ENCODE results near the gene KCND2.

Gene KCND2

DNA sequence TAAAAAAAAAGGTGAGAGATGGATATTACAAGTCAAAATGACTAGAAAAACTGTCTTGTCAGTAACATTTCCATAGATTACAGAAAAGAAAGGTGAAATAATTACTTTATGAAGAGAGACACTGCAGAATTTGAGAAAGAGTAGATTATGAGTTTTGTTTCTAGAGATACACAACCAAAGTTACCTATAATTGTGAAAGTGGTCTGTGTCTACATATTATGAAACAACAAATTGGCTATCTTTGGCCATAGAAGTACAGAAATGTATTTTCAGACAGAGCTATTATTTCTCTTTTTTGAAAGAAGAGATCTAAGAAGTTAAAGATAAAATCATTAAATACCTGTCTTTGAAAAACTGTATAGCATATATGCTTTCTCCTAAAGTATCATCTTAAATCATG lies 30.1 kb downstream of the KCND2 start:
- no peaks in the 10 kb centered on the region for H3K79me2 ChIP-seq (ENCODE audit: insufficient read depth, low read length)
- no peaks in the 10 kb centered on the region for H3F3A ChIP-seq (ENCODE audit: insufficient read depth, low read length)
- H3K27me3 ChIP-seq (ENCODE audit: insufficient read depth, low read length): no peaks in the 10 kb centered on the region
- no peak overlapping the region for H3K9ac ChIP-seq (ENCODE audit: low read length)
- H3K4me3 ChIP-seq (ENCODE audit: low read depth, low read length, poor library complexity, severe bottlenecking): no peak overlapping the region
- no peak overlapping the region for H3K4me2 ChIP-seq (ENCODE audit: low read length)
- no peak overlapping the region for H3K27ac ChIP-seq (ENCODE audit: low read depth, low read length, poor library complexity, severe bottlenecking)
- no peaks in the 10 kb centered on the region for H3K36me3 ChIP-seq (ENCODE audit: insufficient read depth, low read length)
- no peaks in the 10 kb centered on the region for H3K9me2 ChIP-seq (ENCODE audit: low read depth, low read length)
- no peaks in the 10 kb centered on the region for H3K4me1 ChIP-seq (ENCODE audit: insufficient read depth, low read length, severe bottlenecking)
- H4K20me1 ChIP-seq (ENCODE audit: insufficient read depth, low read length): no peaks in the 10 kb centered on the region
- H3K9me3 ChIP-seq (ENCODE audit: low read length): no peaks in the 10 kb centered on the region
- no peak overlapping the region for H2AFZ ChIP-seq (ENCODE audit: low read length)
- no peak for TF ChIP-seq EZH2 (IDR thresholded peaks at IDR 0.05; ENCODE audit: borderline replicate concordance, low read length)
- TF ChIP-seq, protein P1, sequence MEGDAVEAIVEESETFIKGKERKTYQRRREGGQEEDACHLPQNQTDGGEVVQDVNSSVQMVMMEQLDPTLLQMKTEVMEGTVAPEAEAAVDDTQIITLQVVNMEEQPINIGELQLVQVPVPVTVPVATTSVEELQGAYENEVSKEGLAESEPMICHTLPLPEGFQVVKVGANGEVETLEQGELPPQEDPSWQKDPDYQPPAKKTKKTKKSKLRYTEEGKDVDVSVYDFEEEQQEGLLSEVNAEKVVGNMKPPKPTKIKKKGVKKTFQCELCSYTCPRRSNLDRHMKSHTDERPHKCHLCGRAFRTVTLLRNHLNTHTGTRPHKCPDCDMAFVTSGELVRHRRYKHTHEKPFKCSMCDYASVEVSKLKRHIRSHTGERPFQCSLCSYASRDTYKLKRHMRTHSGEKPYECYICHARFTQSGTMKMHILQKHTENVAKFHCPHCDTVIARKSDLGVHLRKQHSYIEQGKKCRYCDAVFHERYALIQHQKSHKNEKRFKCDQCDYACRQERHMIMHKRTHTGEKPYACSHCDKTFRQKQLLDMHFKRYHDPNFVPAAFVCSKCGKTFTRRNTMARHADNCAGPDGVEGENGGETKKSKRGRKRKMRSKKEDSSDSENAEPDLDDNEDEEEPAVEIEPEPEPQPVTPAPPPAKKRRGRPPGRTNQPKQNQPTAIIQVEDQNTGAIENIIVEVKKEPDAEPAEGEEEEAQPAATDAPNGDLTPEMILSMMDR (IDR thresholded peaks at IDR 0.05; ENCODE audit: low read length): no peak

DNA sequence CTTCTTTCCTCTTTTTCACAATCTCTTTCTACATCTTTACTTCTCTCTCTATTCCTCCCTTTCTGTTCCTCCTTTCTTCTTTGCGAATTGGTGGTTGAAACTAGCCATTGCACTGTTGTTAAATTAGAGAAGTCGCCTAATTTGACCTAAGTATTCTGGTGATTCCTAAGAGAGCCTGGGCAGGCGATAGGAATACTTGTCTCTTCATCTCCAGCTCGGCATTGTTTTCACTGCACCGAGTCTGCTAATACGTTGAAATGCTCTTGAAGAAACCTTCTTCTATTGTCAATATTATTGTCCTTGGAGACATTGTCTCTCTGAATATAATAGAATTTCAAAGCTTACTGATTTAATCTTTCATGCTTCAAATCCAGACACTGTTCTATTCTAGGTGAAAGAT lies 31.7 kb downstream of the KCND2 start:
- Histone ChIP-seq H2AFZ (ENCODE audit: low read length) (no peak overlapping the region), H3K27me3 (ENCODE audit: insufficient read depth, low read length) (no peaks in the 10 kb centered on the region), H3F3A (ENCODE audit: insufficient read depth, low read length) (no peaks in the 10 kb centered on the region), H3K79me2 (ENCODE audit: insufficient read depth, low read length) (no peaks in the 10 kb centered on the region), H3K9me2 (ENCODE audit: low read depth, low read length) (no peaks in the 10 kb centered on the region), H3K4me3 (ENCODE audit: low read depth, low read length, poor library complexity, severe bottlenecking) (no peak overlapping the region), H3K4me2 (ENCODE audit: low read length) (no peak overlapping the region), H4K20me1 (ENCODE audit: insufficient read depth, low read length) (no peaks in the 10 kb centered on the region), H3K9ac (ENCODE audit: low read length) (no peak overlapping the region), H3K9me3 (ENCODE audit: low read length) (no peaks in the 10 kb centered on the region), H3K36me3 (ENCODE audit: insufficient read depth, low read length) (no peaks in the 10 kb centered on the region), H3K4me1 (ENCODE audit: insufficient read depth, low read length, severe bottlenecking) (no peaks in the 10 kb centered on the region), H3K27ac (ENCODE audit: low read depth, low read length, poor library complexity, severe bottlenecking) (no peak overlapping the region)
- TF ChIP-seq, protein P1 (IDR thresholded peaks at IDR 0.05; ENCODE audit: low read length): no peak
- no peak for TF ChIP-seq EZH2 (IDR thresholded peaks at IDR 0.05; ENCODE audit: borderline replicate concordance, low read length)

DNA sequence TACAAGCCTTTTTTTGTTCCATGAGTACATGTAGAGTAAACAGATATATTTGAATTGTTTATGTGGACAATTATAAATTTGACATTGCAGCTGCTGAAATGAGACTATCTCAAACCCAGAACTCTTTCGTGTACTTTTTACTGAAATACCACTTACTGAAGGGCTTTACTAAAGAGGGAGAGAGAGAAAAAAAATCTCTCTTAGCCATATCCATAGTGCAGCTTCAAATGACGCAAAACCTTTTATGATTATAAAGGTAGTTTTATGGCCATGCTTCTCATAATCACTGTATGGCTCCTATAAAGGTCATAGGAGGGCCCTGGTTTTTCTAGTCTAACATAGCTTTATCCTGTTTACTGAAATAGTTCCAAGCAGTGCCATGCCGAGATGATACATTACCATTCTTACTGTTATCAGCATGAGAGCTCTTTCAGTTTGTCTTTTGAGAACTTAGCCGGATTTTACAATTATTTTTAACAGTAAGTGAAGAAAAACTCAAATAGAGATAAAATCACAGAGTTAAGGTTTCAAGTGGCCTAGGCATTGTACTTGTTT lies 35.1 kb downstream of the KCND2 start:
- no peaks in the 10 kb centered on the region for H3K36me3 ChIP-seq (ENCODE audit: insufficient read depth, low read length)
- TF ChIP-seq, protein P1 (IDR thresholded peaks at IDR 0.05; ENCODE audit: low read length): no peak
- no peak for TF ChIP-seq EZH2 (IDR thresholded peaks at IDR 0.05; ENCODE audit: borderline replicate concordance, low read length)
- no peak overlapping the region for H3K27ac ChIP-seq (ENCODE audit: low read depth, low read length, poor library complexity, severe bottlenecking)
- H3K9ac ChIP-seq (ENCODE audit: low read length): no peak overlapping the region
- H3K9me2 ChIP-seq (ENCODE audit: low read depth, low read length): no peaks in the 10 kb centered on the region
- no peak overlapping the region for H2AFZ ChIP-seq (ENCODE audit: low read length)
- no peak overlapping the region for H3K4me3 ChIP-seq (ENCODE audit: low read depth, low read length, poor library complexity, severe bottlenecking)
- H3K9me3 ChIP-seq (ENCODE audit: low read length): no peaks in the 10 kb centered on the region
- H4K20me1 ChIP-seq (ENCODE audit: insufficient read depth, low read length): no peaks in the 10 kb centered on the region
- H3F3A ChIP-seq (ENCODE audit: insufficient read depth, low read length): no peaks in the 10 kb centered on the region
- H3K27me3 ChIP-seq (ENCODE audit: insufficient read depth, low read length): no peaks in the 10 kb centered on the region
- no peaks in the 10 kb centered on the region for H3K4me1 ChIP-seq (ENCODE audit: insufficient read depth, low read length, severe bottlenecking)
- H3K4me2 ChIP-seq (ENCODE audit: low read length): no peak overlapping the region
- H3K79me2 ChIP-seq (ENCODE audit: insufficient read depth, low read length): no peaks in the 10 kb centered on the region
